Adrenal gland (tissue), 12 donors: ENCODE data around the gene SDHAF2. TPM values are rescaled to one million over a fixed set of nuclear protein-coding genes. Genes with fewer than 3 reads are reported as not detected.
A peak's percentile ranks its signal among the peaks of the same experiment; 100 is the strongest.

ENCODE experiments used
- DNase-seq, 7 donors: peaks; one replicate each; pipeline ENCODE4 v3.0.0-alpha.2; 2019 to 2020
- H3K27ac ChIP-seq, 5 donors: fragments of 200-600 bp; sonication (generic) in 4 of 5; 1 replicate in 3 of 5; 2 replicates in 2 of 5; pipeline versions ENCODE4 v1.5.1 to v1.8.0; 2016 to 2020; ENCODE audit warnings: mild to moderate bottlenecking in 1 of 5
- H3K27me3 ChIP-seq: fragments of 200-600 bp; 2 replicates; pipeline ENCODE4 v1.8.0; 2021
- H3K36me3 ChIP-seq, 2 donors: fragments of 200-600 bp; replicated peaks in 1 of 2; 1 replicate in 1 of 2; 2 replicates in 1 of 2; pipeline versions ENCODE4 v1.5.1 to v1.8.0; 2018 to 2022
- H3K4me1 ChIP-seq, 2 donors: fragments of 200-600 bp; replicated peaks in 1 of 2; 1 replicate in 1 of 2; 2 replicates in 1 of 2; pipeline versions ENCODE4 v1.5.1 to v1.8.0; 2018 to 2021
- H3K4me3 ChIP-seq, 4 donors: fragments of 200-600 bp; sonication (generic) in 3 of 4; one replicate each; pipeline ENCODE4 v1.5.1; 2016 to 2018
- H3K9me3 ChIP-seq, 3 donors: fragments of 200-600 bp; sonication (generic) in 1 of 3; replicated peaks in 1 of 3; 1 replicate in 2 of 3; 2 replicates in 1 of 3; pipeline versions ENCODE4 v1.5.1 to v1.8.0; 2016 to 2021
- POLR2A ChIP-seq, 2 donors: fragments of 450-650 bp; IDR thresholded peaks; one replicate each; pipeline ENCODE4 v1.6.1; 2017; ENCODE audit warnings: antibody characterized with exemption in 2 of 2, mild to moderate bottlenecking in 2 of 2, moderate library complexity in 1 of 2
- WGBS, 4 donors: extraction: QIAGEN DNeasy Blood & Tissue Kit in 2 of 4; methylation state at CpG; one replicate each; pipeline versions ENCODE4 v1.1.5 to v1.1.7; 2013 to 2017; 5-methylcytosine and 5-hydroxymethylcytosine counted together
- intact Hi-C, 2 donors: fragments of 100-400 bp; cut with DNase I; formaldehyde crosslinking; loops; one replicate each; pipeline versions ENCODE4 v1.14.1 to v1.15.0; 2022 to 2023
- polyA plus RNA-seq, 3 donors: library from polyadenylated mRNA; stranded (reverse); fragments of 200-250 nt in 2 of 3; fragments of 350-450 nt in 1 of 3; fragmentation: Illumina TruSeq in 1 of 3; extraction: RNeasy Lipid Tissue Mini Kit (QIAGEN cat#74804) in 1 of 3; gene quantifications; one replicate each; pipeline ENCODE4 v1.2.3, GENCODE V29; 2013 to 2014
- total RNA-seq, 9 donors: library from RNA; depleted of rRNA in 4 of 9; stranded (reverse); fragments of >200 nt in 4 of 9; fragments of 120-200 nt in 1 of 9; fragmentation: NEBNext Ultra II Directional in 1 of 9; extraction: Animal tissue kit (Norgen Biotek cat#: 25700) in 1 of 9; gene quantifications; one replicate each; pipeline versions ENCODE4 v1.1.0 to v1.2.4, GENCODE V29; 2013 to 2023
- TF ChIP-seq, protein P1 (sequence below), 6 experiments: fragments of 450-650 bp in 4 of 6; fragments of 200-600 bp in 2 of 6; sonication (generic) in 1 of 6; IDR thresholded peaks; 1 replicate in 5 of 6; 2 replicates in 1 of 6; pipeline versions ENCODE4 v1.5.1 to v1.8.0; 2016 to 2021; ENCODE audit warnings: antibody characterized with exemption in 6 of 6, mild to moderate bottlenecking in 2 of 6, moderate library complexity in 1 of 6
- donor health status: healthy with polysubstance abuse.
- donor health status: Bipolar disorder and iron deficiency.
- donor health status: DM: yes; HTN: yes; CAD: no.
- donor health status: DM: no; HTN: no; CAD: no.
- donor health status: DM: no; HTN: no; CAD: no.
- donor health status: DM: yes; HTN: yes; CAD: no.

SDHAF2 gene
- total and polyA plus RNA-seq, 12 donors = 28.0 to 69.6 (median 47.9) TPM

- 94 to 96% (median 94%) methylated on average over 2 of the region's 2 CpGs for WGBS, 4 donors
- H3K27me3 ChIP-seq = no peaks in the 10 kb centered on the region
- intact Hi-C loops = no loop called here
- no peak overlapping the region for H3K27ac ChIP-seq
- H3K9me3 ChIP-seq = no peaks in the 10 kb centered on the region
- DNase-seq = no peak
- peaks cover 0 to 20% of the 10 kb centered on the region in 2 donors for H3K4me1 ChIP-seq
- TF ChIP-seq POLR2A (IDR thresholded peaks at IDR 0.05) = no peak
- TF ChIP-seq, protein P1, sequence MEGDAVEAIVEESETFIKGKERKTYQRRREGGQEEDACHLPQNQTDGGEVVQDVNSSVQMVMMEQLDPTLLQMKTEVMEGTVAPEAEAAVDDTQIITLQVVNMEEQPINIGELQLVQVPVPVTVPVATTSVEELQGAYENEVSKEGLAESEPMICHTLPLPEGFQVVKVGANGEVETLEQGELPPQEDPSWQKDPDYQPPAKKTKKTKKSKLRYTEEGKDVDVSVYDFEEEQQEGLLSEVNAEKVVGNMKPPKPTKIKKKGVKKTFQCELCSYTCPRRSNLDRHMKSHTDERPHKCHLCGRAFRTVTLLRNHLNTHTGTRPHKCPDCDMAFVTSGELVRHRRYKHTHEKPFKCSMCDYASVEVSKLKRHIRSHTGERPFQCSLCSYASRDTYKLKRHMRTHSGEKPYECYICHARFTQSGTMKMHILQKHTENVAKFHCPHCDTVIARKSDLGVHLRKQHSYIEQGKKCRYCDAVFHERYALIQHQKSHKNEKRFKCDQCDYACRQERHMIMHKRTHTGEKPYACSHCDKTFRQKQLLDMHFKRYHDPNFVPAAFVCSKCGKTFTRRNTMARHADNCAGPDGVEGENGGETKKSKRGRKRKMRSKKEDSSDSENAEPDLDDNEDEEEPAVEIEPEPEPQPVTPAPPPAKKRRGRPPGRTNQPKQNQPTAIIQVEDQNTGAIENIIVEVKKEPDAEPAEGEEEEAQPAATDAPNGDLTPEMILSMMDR (IDR thresholded peaks at IDR 0.05) = no peak
- H3K4me3 ChIP-seq = no peak overlapping the region
- peaks cover 0 to 57% of the 10 kb centered on the region in 2 donors for H3K36me3 ChIP-seq
These were observed 28.4 kb upstream of the SDHAF2 start for GRCh38 chr11:61401573-61401972.

- Histone ChIP-seq H3K36me3 (peaks cover 0 to 66% of the 10 kb centered on the region in 2 donors), H3K9me3 (no peaks in the 10 kb centered on the region), H3K4me1 (peaks cover 0 to 20% of the 10 kb centered on the region in 2 donors), H3K27ac (peak overlapping the region in 1 of 5 donors; percentile 8), H3K27me3 (no peaks in the 10 kb centered on the region), H3K4me3 (no peak overlapping the region)
- TF ChIP-seq, protein P1 (IDR thresholded peaks at IDR 0.05) = no peak
- TF ChIP-seq POLR2A (IDR thresholded peaks at IDR 0.05) = no peak
- intact Hi-C loops = no loop called here
- no peak for DNase-seq
- 100% methylated on average over 1 of the region's 1 CpG for WGBS, 4 donors
These were observed 26.3 kb upstream of the SDHAF2 start for GRCh38 chr11:61403658-61404057.

DNA sequence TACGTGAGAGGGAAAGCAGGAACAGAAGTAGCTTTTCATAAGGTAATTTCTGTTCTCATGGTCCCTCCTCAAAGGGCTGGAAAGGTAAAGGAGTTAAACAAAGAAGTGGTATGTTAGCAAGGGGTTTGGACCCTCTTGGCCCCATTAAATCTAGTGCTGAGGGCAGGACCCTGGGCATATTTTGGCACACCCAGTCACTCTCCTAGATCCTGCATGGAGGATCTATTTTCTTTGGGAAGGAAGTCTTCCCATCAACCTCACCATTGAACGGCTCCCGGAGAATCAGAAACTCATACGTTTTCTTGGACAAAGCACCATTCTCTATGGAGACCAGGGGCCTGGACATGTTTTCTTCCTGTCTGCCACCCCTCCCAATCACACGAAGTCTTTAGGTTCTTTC lies 25.8 kb upstream of the SDHAF2 start:
- intact Hi-C loops = no loop called here
- Histone ChIP-seq H3K36me3 (peaks cover 0 to 68% of the 10 kb centered on the region in 2 donors), H3K9me3 (no peaks in the 10 kb centered on the region), H3K27ac (no peak overlapping the region), H3K4me3 (no peak overlapping the region), H3K4me1 (peaks cover 0 to 20% of the 10 kb centered on the region in 2 donors), H3K27me3 (no peaks in the 10 kb centered on the region)
- DNase-seq = no peak
- TF ChIP-seq POLR2A (IDR thresholded peaks at IDR 0.05) = no peak
- TF ChIP-seq, protein P1 (IDR thresholded peaks at IDR 0.05) = no peak
- 69 to 88% (median 81%) methylated on average over 5 of the region's 5 CpGs for WGBS, 4 donors

- Histone ChIP-seq H3K9me3 (no peaks in the 10 kb centered on the region), H3K27me3 (no peaks in the 10 kb centered on the region), H3K27ac (no peak overlapping the region), H3K4me3 (no peak overlapping the region), H3K4me1 (peaks cover 0 to 20% of the 10 kb centered on the region in 2 donors), H3K36me3 (peaks cover 0 to 73% of the 10 kb centered on the region in 2 donors)
- no peak for DNase-seq
- 80 to 85% (median 83%) methylated on average over 4 of the region's 4 CpGs for WGBS, 4 donors
- TF ChIP-seq POLR2A (IDR thresholded peaks at IDR 0.05) = no peak
- TF ChIP-seq, protein P1 (IDR thresholded peaks at IDR 0.05) = no peak
- intact Hi-C loops = no loop called here
These were observed 25.3 kb upstream of the SDHAF2 start for GRCh38 chr11:61404641-61405040.
